HepG2 (cell line): ENCODE results near the gene LEMD2. TPM values are rescaled to one million over a fixed set of nuclear protein-coding genes. Genes with fewer than 3 reads are reported as not detected.

Experiments used
- BCLAF1 ChIP-seq: fragments of 450-650 bp; IDR thresholded peaks from 2 replicates; pipeline ENCODE4 v1.6.1; 2017; ENCODE audit warnings: mild to moderate bottlenecking
- CEBPB ChIP-seq: IDR thresholded peaks from 2 replicates; pipeline ENCODE4 v1.6.1; 2011; ENCODE audit warnings: low read depth, low read length, improper control_type of control experiment, borderline replicate concordance
- FOXK1 ChIP-seq: sonication (generic); formaldehyde crosslinking; IDR thresholded peaks from 2 replicates; pipeline ENCODE4 v1.4.0; 2020; ENCODE audit warnings: low read depth, missing genetic modification reagents, borderline replicate concordance
- GPBP1L1 ChIP-seq: sonication (generic); formaldehyde crosslinking; IDR thresholded peaks from 2 replicates; pipeline ENCODE4 v1.5.0; 2020; ENCODE audit warnings: mild to moderate bottlenecking, missing genetic modification reagents
- HDAC6 ChIP-seq: fragments of 200-600 bp; sonication (generic); IDR thresholded peaks from 2 replicates; pipeline ENCODE4 v1.7.0; 2017; ENCODE audit warnings: mild to moderate bottlenecking, antibody characterized with exemption, low read length, low read depth
- NR3C1 ChIP-seq: sonication (generic); formaldehyde crosslinking; IDR thresholded peaks from 2 replicates; pipeline ENCODE4 v1.4.0; 2020; ENCODE audit warnings: missing genetic modification reagents
- RCOR2 ChIP-seq: IDR thresholded peaks from 2 replicates; pipeline ENCODE4 v1.6.1; 2016; ENCODE audit warnings: missing biosample characterization, missing genetic modification reagents
- RXRB ChIP-seq: IDR thresholded peaks from 2 replicates; pipeline ENCODE4 v1.6.1; 2016; ENCODE audit warnings: borderline replicate concordance, missing genetic modification reagents, missing compliant biosample characterization
- TRAFD1 ChIP-seq: sonication (generic); formaldehyde crosslinking; IDR thresholded peaks from 2 replicates; pipeline ENCODE4 v1.5.1; 2020; ENCODE audit warnings: missing genetic modification reagents, mild to moderate bottlenecking, borderline replicate concordance
- ZBTB4 ChIP-seq: sonication (generic); formaldehyde crosslinking; IDR thresholded peaks from 2 replicates; pipeline ENCODE4 v1.4.0; 2020; ENCODE audit warnings: missing genetic modification reagents, mild to moderate bottlenecking, borderline replicate concordance
- ZNF280B ChIP-seq: sonication (generic); formaldehyde crosslinking; IDR thresholded peaks from 2 replicates; pipeline ENCODE4 v1.5.0; 2020; ENCODE audit warnings: missing genetic modification reagents, mild to moderate bottlenecking, borderline replicate concordance
- ZNF430 ChIP-seq: sonication (generic); formaldehyde crosslinking; IDR thresholded peaks from 2 replicates; pipeline ENCODE4 v1.9.0; 2021; ENCODE audit warnings: mild to moderate bottlenecking, missing genetic modification reagents
- ZNF446 ChIP-seq: sonication (generic); formaldehyde crosslinking; IDR thresholded peaks from 2 replicates; pipeline ENCODE4 v1.5.0; 2020; ENCODE audit warnings: mild to moderate bottlenecking, missing genetic modification reagents
- ZNF552 ChIP-seq: sonication (generic); formaldehyde crosslinking; IDR thresholded peaks from 2 replicates; pipeline ENCODE4 v1.9.0; 2022; ENCODE audit warnings: missing genetic modification reagents, mild to moderate bottlenecking, borderline replicate concordance
- polyA plus RNA-seq, 8 experiments: library from polyadenylated mRNA; depleted of rRNA in 3 of 8; stranded (reverse) in 7 of 8; unstranded in 1 of 8; fragments of >200 nt; fragmentation: Illumina TruSeq in 4 of 8; extraction: Trizol in 4 of 8; gene quantifications; 2 replicates each; pipeline versions ENCODE4 v1.2.1 to v1.2.3, GENCODE V29; 2011 to 2016; ENCODE audit warnings: low read depth in 4 of 8, missing spikeins in 1 of 8, mixed read lengths in 1 of 8; ENCODE audit not compliant: insufficient read depth in 1 of 8
- total RNA-seq, 5 experiments: library from RNA; depleted of rRNA; stranded (reverse); fragments of >200 nt; fragmentation: Illumina TruSeq; extraction: Trizol; gene quantifications; 2 replicates each; pipeline ENCODE4 v1.2.3, GENCODE V29; 2016; ENCODE audit warnings: low read depth in 1 of 5

The LEMD2 gene
- total and polyA plus RNA-seq, 2 of the 13 experiments (the other 11 are each of a cell fraction or from before 2014, with no cell fraction given) = 45.2 to 62.9 TPM

GRCh38 chr6:33761581-33761921 is 27.4 kb downstream of the LEMD2 start (continued):
- TF ChIP-seq ZNF280B (CRISPR knock-in tag) = no peak
- no peak for TF ChIP-seq HDAC6
- TF ChIP-seq FOXK1 (CRISPR knock-in tag) = no peak
- no peak for TF ChIP-seq RXRB (CRISPR knock-in tag)
- no peak for TF ChIP-seq GPBP1L1 (CRISPR knock-in tag)
- TF ChIP-seq ZNF430 = no peak
- TF ChIP-seq CEBPB = no peak
- TF ChIP-seq RCOR2 (CRISPR knock-in tag) = no peak
- no peak for TF ChIP-seq ZNF552 (CRISPR knock-in tag)
- TF ChIP-seq TRAFD1 = no peak
- no peak for TF ChIP-seq ZBTB4 (CRISPR knock-in tag)
- TF ChIP-seq NR3C1 (CRISPR knock-in tag) = no peak
- TF ChIP-seq ZNF446 = no peak
- no peak for TF ChIP-seq BCLAF1
- TF ChIP-seq, all 625 proteins: peak for 5
